ENCODE results near the gene PDE4B. TPM values are rescaled to one million over a fixed set of nuclear protein-coding genes. Genes with fewer than 3 reads are reported as not detected.

Gene PDE4B
- total RNA-seq, 1 donor: 2.3 TPM

GRCh38 chr1:65836686-65837085 lies 44.0 kb downstream of the PDE4B start:
- no peak for TF ChIP-seq CTCF (IDR thresholded peaks at IDR 0.05; ENCODE audit: insufficient read depth, low read length)
- DNase-seq (ENCODE audit: low read depth): no peak

GRCh38 chr1:65840683-65841082 lies 48.0 kb downstream of the PDE4B start:
- DNase-seq (ENCODE audit: low read depth): no peak
- H3K4me3 ChIP-seq (ENCODE audit: low read depth, low read length): no peak overlapping the region
- TF ChIP-seq CTCF (IDR thresholded peaks at IDR 0.05; ENCODE audit: insufficient read depth, low read length): no peak

More at GRCh38 chr1:65836686-65837085, 44.0 kb downstream of the PDE4B start:
- H3K4me3 ChIP-seq (ENCODE audit: low read depth, low read length): no peak overlapping the region

- no peak for DNase-seq (ENCODE audit: low read depth)
- no peak overlapping the region for H3K4me3 ChIP-seq (ENCODE audit: low read depth, low read length)
- no peak for TF ChIP-seq CTCF (IDR thresholded peaks at IDR 0.05; ENCODE audit: insufficient read depth, low read length)
Observed at GRCh38 chr1:65844296-65844695, 51.6 kb downstream of the PDE4B start.

- DNase-seq (ENCODE audit: low read depth): no peak
- no peak overlapping the region for H3K4me3 ChIP-seq (ENCODE audit: low read depth, low read length)
- no peak for TF ChIP-seq CTCF (IDR thresholded peaks at IDR 0.05; ENCODE audit: insufficient read depth, low read length)
Observed at GRCh38 chr1:65844821-65845534, 52.3 kb downstream of the PDE4B start.

- H3K4me3 ChIP-seq (ENCODE audit: low read depth, low read length): no peak overlapping the region
- TF ChIP-seq CTCF (IDR thresholded peaks at IDR 0.05; ENCODE audit: insufficient read depth, low read length): no peak
- no peak for DNase-seq (ENCODE audit: low read depth)
Observed at GRCh38 chr1:65845535-65846060, 52.9 kb downstream of the PDE4B start.

GRCh38 chr1:65846866-65847265 lies 54.2 kb downstream of the PDE4B start:
- H3K4me3 ChIP-seq (ENCODE audit: low read depth, low read length): no peak overlapping the region
- TF ChIP-seq CTCF (IDR thresholded peaks at IDR 0.05; ENCODE audit: insufficient read depth, low read length): no peak
- no peak for DNase-seq (ENCODE audit: low read depth)
